ENCODE data around the gene CAMK2A.

Gene CAMK2A

DNA sequence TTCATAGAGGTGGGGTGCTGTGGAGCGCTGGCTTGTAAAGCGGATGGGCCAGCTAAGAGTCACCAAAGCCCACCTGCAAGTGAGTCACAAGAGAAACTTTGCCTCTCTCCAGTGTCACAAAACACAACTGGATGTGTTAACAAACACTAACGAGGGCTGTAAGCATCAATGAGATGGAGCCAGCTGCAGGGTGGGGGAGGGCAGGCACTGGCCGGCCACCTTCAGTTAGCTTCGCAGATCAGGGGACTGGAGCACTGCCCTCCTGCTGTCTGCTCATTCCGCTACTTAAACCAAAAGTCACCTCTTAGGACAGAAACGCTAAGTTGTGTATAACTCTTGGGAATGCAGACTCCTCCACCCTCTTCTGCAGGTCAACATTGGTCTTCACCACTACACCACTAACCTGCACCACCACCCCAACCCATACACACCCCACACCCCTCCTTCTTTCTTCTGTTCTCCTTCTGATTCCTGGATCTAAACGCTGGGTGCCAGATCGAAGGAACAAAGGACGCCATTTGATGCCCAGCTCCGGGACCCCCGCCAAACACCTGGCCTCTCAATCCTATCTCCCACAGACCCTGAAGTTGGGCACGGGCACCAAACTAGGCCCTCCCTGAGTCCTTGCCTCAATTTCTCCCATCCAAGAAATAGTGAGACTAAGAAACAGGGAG lies 11.1 kb upstream of the CAMK2A start:
- TF ChIP-seq POLR2A (IDR thresholded peaks at IDR 0.05; ENCODE audit: low read depth, low read length), result no peak
- DNase-seq (ENCODE audit: insufficient read length, low spot score) (no peak), FAIRE-seq (no peak)

DNA sequence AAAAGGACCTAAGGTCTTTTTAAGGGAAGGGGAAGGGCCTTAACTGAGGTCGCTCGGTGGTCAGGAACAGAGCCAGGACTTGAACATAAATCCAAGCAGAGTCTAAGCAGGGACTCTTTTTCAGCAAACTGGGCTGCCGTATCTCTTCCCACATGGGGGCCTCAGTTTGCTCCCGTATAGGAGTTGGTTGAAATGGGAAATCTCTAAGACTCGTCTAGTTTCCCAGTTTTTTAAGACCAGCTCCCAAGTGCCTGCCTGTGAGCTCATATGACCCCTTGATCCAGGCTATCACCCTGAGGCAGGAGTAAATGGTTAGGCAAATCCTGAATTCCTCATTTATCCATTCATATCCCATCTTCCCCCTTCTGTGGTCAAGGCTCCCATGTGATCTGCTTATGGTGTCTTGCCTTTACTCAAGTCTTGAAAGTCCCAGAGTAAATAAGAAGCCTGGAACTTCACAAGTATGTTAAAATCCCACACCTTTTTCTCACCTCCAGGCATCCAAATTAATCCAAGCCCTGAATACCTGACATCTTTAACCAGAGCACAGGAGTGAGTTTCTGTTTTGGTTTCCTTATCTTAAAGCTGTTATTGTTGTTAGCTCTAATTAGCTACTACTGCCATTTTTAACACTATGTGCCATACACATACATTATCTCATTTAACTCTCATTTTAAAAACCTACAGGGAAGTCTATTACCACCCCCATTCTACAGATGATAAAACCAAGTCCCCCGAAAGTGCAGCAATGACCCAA lies 10.2 kb upstream of the CAMK2A start:
- FAIRE-seq (no peak), DNase-seq (ENCODE audit: insufficient read length, low spot score) (no peak)
- no peak for TF ChIP-seq POLR2A (IDR thresholded peaks at IDR 0.05; ENCODE audit: low read depth, low read length)

DNA sequence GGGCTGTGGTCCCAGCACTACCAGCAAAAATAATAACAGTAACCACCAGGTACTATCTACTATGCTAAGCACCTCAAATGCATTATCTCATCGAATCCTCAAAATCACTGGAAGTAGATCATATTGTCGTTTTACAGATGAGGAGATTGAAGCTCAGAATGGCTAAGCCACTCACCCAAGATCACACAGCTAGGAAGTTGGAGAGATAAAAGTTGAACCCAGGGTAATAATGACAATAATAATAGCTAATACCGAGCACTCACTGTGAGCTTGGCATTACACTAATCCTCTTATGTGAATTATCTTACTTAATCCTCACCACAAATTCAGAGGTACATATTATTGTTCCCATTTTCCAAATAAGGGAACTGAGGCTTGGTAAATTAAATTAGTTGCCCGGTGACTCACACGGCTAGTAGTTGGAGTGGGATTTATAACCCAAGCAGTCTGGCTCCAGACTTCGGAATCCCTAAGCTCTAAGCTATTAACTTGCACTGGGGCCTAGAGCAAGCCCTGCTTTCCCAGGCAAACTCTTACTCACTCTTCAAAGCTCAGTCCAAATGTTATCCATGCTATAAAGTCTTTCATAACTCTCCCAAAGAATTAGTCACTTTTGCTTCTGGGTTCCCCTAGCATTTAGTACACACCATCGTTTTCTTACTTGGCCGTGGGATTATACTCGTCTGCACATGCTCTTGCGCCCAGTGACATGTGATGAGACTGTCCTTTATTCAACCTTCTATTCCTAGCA lies 9.3 kb upstream of the CAMK2A start:
- no peak for TF ChIP-seq POLR2A (IDR thresholded peaks at IDR 0.05; ENCODE audit: low read depth, low read length)
- DNase-seq (ENCODE audit: insufficient read length, low spot score) (peak; percentile 94), FAIRE-seq (peak; percentile 33)

DNA sequence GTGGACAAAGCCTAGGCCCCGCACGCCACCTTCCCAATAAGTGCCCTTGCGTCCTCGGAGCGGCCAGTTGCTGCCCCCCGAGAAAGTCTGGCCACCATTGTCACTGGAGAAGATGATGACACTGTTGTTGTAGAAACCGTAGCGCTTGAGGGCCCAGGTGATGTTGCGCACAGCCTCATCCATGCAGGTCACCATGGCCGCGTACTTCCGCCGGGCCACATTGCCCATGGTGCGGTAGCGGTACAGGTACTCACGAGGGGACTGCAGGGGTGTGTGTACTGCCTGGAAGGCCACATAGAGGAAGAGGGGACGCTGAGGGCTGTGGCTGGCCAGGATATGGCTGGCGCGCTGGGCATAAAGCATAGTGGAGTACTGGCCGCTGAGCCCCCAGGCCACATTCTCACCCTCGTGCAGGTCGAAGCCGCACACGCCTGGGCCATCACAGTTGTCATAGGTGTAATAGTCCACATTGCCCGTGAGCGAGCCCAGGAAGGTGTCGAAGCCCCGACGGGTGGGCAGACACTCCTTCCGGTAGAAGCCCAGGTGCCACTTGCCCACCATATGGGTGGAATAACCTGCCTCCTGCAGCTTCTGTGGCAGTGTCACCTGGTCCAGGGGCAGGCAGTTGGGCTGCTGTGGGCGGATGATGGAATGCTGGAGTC lies 8.5 kb upstream of the CAMK2A start:
- no peak for DNase-seq (ENCODE audit: insufficient read length, low spot score)
- FAIRE-seq, result no peak
- no peak for TF ChIP-seq POLR2A (IDR thresholded peaks at IDR 0.05; ENCODE audit: low read depth, low read length)

DNA sequence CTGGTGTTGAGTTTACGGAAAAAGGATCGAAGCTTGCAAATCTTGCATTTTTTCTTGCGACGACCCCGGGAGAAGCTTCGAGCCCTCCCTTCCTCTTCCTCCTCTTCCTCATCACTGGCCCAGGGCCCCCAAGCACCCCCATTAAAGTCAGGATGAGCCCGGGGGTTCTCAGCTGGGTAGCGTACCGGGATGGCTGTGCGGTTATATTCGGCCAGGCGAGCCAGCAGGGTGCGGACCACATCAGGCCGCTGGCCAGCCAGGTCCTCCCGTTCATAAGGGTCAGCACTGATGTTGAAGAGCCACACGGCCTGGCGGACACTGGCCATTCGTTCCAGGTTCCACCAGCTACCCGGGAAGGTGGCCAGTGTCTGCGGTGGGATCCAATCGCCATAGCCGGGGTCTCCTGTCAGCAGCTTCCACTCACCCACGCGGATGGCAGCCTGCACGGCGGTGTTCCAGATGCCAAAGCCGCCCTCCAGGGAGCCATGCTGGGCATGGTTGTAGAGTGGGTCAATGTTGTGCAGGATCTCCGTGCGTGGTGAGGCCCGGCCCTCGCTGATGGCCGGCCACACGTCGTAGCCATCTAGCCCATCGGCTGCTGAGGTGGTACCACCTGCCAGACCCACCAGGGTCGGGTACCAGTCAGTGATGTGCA lies 7.8 kb upstream of the CAMK2A start:
- TF ChIP-seq POLR2A (IDR thresholded peaks at IDR 0.05; ENCODE audit: low read depth, low read length), result no peak
- FAIRE-seq (no peak), DNase-seq (ENCODE audit: insufficient read length, low spot score) (no peak)

DNA sequence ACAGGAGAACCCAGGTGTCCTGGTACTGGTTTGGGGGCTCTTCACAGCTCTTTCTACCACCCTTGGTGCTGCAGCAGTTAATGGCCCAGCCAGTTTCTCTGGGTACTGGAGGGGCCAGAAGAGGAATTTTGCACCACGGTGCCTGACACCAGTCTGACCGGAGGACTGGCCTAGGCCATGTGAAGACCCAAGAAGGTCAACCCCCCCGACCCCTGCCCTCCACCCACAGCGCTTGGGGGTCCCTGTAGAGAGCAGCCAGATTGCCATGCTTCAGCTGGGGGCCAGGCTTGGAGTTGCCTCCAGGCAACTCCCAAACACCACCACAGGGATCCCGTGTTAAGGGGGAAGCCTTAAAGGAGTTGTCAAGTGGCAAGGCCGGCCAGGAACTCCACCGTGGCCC lies 6.9 kb upstream of the CAMK2A start:
- DNase-seq (ENCODE audit: insufficient read length, low spot score) (no peak), FAIRE-seq (no peak)
- no peak for TF ChIP-seq POLR2A (IDR thresholded peaks at IDR 0.05; ENCODE audit: low read depth, low read length)

DNA sequence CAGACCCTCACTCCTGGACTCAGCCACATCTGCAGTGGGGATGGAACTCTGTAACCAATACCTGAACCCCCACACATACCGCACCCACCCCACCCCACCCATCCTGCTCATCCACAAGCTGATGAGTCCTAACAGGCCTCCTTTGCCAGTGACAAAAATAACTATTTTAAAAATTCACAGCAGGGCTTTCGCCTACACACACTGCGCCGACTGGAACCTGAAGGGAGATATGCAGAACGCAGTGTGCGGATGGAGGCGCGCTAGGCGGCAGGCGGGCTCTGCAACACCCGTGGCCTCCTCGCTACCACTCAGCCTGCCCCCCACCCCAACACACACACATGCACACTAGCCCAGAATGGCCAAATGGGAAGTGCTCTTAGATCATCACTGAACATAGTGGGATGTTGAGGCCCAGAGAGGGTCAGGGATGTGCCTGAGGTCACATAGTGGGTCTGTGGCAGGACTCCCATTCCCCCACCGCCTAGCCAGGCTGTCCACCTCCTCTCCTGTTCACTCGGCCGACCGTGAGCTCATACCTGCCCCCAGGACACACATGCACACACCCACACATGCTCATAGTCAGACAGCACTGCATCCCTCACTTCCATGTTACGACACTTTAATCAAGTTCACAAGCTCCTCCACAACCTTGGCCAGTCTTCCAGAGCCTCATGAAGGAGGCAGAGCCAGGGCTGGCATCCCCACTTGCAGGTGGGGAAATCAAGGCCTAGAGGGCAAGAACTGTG lies 6.3 kb upstream of the CAMK2A start:
- FAIRE-seq (no peak), DNase-seq (ENCODE audit: insufficient read length, low spot score) (no peak)
- TF ChIP-seq POLR2A (IDR thresholded peaks at IDR 0.05; ENCODE audit: low read depth, low read length), result no peak

DNA sequence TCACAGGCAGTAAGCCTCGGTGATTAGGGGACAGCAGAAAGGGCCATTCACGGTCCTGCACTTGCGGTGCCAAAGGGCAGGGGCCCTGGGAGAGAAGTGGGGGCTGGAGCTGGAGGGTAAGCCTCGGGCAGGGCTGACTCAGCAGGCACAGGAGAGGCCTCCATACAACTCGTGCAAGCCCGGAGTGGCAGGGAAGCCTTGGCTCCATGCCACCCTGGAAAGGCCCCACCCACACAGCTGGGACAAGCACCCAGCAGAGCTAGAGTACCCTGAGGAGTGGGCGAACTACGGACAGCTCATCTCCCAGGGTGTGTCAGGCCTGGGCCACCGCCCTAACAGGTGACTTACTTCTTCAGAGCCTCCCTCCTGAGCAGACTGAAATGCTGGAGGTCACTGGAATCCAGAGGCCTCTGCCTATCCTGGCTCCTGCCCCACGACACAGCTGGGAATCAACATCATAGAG lies 5.6 kb upstream of the CAMK2A start:
- FAIRE-seq (no peak), DNase-seq (ENCODE audit: insufficient read length, low spot score) (peak; percentile 81)
- no peak for TF ChIP-seq POLR2A (IDR thresholded peaks at IDR 0.05; ENCODE audit: low read depth, low read length)

DNA sequence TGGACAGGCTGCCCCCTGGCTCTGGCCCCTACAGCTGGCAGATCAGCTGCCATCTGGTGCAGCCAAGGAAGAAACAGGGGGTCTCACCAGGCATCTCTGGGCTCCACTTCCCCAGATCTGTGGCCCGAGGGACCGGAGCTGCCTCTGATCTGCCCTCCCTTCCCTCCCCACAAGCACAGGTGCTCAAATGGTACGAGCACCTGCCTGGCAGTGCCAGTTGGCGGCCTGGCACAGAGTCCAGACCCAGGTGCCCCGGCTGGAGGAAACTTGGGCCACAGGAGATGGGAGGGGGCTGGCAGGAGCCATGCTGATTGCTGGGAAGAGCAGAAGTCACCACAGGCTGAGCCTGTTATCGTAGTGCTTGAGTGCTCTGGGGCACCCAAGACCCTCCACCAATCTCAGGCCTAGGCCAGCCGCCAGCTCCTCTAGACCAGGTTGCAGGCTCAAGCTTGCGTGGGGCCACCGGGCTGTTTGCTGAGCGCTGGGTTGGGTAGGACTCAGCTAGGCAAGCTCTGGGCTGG lies 5.0 kb upstream of the CAMK2A start:
- no peak for TF ChIP-seq POLR2A (IDR thresholded peaks at IDR 0.05; ENCODE audit: low read depth, low read length)
- no peak for FAIRE-seq
- no peak for DNase-seq (ENCODE audit: insufficient read length, low spot score)

DNA sequence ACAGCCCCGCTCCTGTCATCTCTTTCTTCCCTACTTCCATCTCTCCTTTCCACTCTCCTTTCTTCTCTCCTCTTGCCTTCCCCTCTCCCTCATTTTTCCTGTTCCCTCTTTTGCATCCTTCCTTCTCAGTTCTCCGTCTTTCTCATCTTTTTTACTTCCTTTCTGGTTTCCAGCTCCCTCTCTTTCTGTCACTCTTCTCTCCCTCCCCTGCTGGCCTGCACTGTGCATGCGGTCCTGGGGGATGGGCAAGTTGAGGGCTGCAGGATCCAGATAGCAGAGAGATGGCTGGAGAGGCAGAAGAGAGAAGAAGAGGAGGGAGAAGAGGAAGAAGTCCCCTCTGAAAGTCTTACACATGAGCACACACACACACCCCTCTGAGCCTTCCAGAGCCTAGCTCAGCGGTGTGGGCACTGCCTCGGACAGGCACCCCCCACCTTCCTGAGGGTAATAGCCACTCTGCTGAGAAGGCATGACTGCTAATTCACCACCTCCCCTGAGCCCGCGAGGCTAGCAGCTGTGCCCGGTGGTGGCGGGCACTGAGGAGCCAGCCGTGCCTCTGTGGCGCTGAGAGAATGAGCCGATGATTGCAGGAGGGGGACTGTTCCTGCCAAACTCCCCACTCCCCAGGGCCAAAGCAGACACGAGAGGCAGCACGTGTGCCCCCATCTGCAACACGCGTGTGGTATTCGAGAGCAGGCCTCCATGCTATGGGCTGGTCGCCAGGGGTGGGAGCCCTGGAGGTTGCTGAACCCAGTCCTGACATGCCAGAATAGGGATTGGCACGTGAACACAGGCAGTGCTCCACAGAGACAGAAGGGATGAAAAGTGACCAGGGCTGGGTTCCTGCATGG lies 3.7 kb upstream of the CAMK2A start:
- FAIRE-seq, result no peak
- no peak for DNase-seq (ENCODE audit: insufficient read length, low spot score)
- TF ChIP-seq POLR2A (IDR thresholded peaks at IDR 0.05; ENCODE audit: low read depth, low read length), result no peak

DNA sequence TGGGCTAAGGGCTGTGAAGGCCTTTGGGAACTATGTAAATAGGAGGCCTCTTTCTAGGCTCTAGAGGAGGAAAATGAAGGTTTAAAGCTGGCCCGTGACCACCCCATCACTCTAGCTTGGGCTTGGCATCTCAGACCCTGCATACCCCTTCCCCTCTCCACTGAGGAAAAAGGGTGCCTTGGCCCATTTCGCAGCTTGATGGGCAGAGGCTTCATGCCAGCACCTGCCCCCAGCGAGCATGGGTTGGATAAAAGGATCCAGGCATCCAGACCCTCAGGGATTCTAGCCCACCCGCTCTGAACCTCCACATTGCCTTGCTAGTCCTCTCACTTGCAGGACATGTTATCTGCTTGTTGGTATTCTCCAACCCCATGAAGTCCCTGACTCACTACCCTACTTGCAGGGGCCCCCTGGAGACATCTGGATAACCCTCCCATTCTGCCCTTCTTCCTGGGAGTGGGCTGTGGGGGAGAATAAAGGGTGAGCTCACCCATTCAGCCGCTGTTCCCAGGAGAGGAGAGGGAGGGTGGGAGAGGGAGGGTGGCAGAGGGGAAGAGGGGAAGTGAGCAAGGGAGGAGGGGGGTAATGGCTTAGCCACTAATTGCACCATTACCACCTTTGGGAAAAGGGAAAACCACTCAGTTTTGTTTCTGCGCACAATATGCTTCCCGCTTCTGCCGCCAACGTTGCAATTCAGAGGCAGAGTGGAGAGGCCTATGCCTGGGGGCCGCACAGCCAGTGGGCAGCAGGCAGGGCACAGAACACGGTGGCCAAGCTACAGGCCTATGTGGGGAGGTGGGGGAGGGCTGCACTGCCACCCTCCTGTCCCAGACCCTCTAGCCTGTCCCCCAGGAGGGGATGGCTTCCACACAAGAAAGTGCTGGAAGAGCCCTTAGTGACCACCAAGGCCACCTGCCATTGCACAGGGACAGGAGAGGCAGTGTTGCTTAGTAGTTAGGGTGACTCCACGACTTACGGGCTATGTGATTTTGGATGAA lies 2.1 kb upstream of the CAMK2A start:
- no peak for FAIRE-seq
- DNase-seq (ENCODE audit: insufficient read length, low spot score), result no peak
- no peak for TF ChIP-seq POLR2A (IDR thresholded peaks at IDR 0.05; ENCODE audit: low read depth, low read length)
